ENCODE results near the gene ZCCHC7.

DNA sequence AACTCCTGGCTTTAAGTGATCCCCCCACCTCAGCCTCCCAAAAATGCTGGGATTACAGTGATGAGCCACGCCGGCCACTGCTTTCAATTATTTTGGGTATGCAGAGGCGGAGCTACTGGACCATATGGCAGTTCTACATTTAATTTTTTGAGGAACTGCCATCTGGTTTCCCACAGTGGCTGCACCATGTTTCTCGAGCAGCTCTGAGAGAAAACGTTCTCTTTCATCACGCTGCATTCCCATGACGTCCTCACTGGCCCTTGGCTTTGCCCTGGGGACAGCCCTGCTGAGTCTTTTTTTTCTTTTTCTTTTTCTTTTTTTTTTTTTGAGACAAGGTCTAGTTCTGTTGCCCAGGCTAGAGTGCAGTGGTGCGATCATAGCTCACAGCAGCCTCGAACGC, 266.6 kb downstream of the ZCCHC7 start:
- TF ChIP-seq CTCF (conservative IDR thresholded peaks at IDR 0.05; ENCODE audit: low read depth in 2 of 2), result no peak
- TF ChIP-seq EZH2phosphoT487 (IDR thresholded peaks at IDR 0.05; ENCODE audit: unreplicated experiment), result no peak
- TF ChIP-seq ZNF114 (CRISPR knock-in tag; IDR thresholded peaks at IDR 0.05), result no peak
